Gastrocnemius medialis (tissue), 4 donors: ENCODE results near the gene CAMK1. TPM values are rescaled to one million over a fixed set of nuclear protein-coding genes. Genes with fewer than 3 reads are reported as not detected.

Source experiments
- ATAC-seq, 2 donors: fragments of 150-250 bp; one replicate each; pipeline ENCODE4 v1.9.1; 2016
- DNase-seq, 2 donors: peaks; one replicate each; pipeline ENCODE4 v3.0.0-alpha.2; 2019
- H3K27ac ChIP-seq, 4 donors: fragments of 200-600 bp; sonication (generic); 1 replicate in 1 of 4; 2 replicates in 3 of 4; pipeline ENCODE4 v1.5.1; 2016 to 2018; ENCODE audit warnings: mild to moderate bottlenecking in 2 of 4, moderate library complexity in 1 of 4
- H3K27me3 ChIP-seq, 3 donors: fragments of 200-600 bp; sonication (generic) in 2 of 3; 1 replicate in 1 of 3; 2 replicates in 2 of 3; pipeline versions ENCODE4 v1.5.1 to v1.6.0; 2016 to 2019; ENCODE audit warnings: mild to moderate bottlenecking in 1 of 3, moderate library complexity in 1 of 3
- H3K36me3 ChIP-seq, 2 donors: fragments of 200-600 bp; sonication (generic) in 1 of 2; one replicate each; pipeline ENCODE4 v1.5.1; 2017 to 2018
- H3K4me1 ChIP-seq, 2 donors: fragments of 200-600 bp; sonication (generic) in 1 of 2; one replicate each; pipeline ENCODE4 v1.5.1; 2016 to 2017; ENCODE audit warnings: mild to moderate bottlenecking in 2 of 2
- H3K4me3 ChIP-seq, 4 donors: fragments of 200-600 bp; sonication (generic) in 3 of 4; 1 replicate in 1 of 4; 2 replicates in 3 of 4; pipeline ENCODE4 v1.5.1; 2016 to 2019; ENCODE audit warnings: mild to moderate bottlenecking in 2 of 4
- H3K9me3 ChIP-seq, 3 donors: fragments of 200-600 bp; sonication (generic) in 2 of 3; 1 replicate in 1 of 3; 2 replicates in 2 of 3; pipeline ENCODE4 v1.5.1; 2016 to 2019
- CTCF ChIP-seq, 5 experiments: fragments of 450-650 bp in 3 of 5; fragments of 200-600 bp in 2 of 5; sonication (generic) in 2 of 5; IDR thresholded peaks in 4 of 5; conservative IDR thresholded peaks in 1 of 5; 1 replicate in 4 of 5; 2 replicates in 1 of 5; pipeline ENCODE4 v1.5.1; 2016 to 2019; ENCODE audit warnings: antibody characterized with exemption in 5 of 5, mild to moderate bottlenecking in 3 of 5, moderate library complexity in 3 of 5
- POLR2A ChIP-seq, 2 donors: fragments of 450-650 bp; IDR thresholded peaks; one replicate each; pipeline ENCODE4 v1.6.1; 2017; ENCODE audit warnings: antibody characterized with exemption in 2 of 2, mild to moderate bottlenecking in 2 of 2, moderate library complexity in 2 of 2
- in situ Hi-C, 4 donors: fragments of 200-750 bp; cut with MboI; loops; one replicate each; pipeline versions ENCODE4 v1.15.0 to v1.8.0; 2017; ENCODE audit warnings: low sequenced_read_pairs in 4 of 4
- intact Hi-C: fragments of 100-400 bp; cut with DNase I; formaldehyde crosslinking; loops from one replicate; pipeline ENCODE4 v1.15.1; 2023; ENCODE audit warnings: low total_unique reads
- total RNA-seq, 4 donors: library from RNA; depleted of rRNA; stranded (reverse); fragments of >200 nt; gene quantifications; one replicate each; pipeline versions ENCODE4 v1.1.0 to v1.2.3, GENCODE V29; 2016

CAMK1 gene
- total RNA-seq, 4 donors from 2014 or later: 2.1 to 11.6 (median 8.0) TPM

DNA sequence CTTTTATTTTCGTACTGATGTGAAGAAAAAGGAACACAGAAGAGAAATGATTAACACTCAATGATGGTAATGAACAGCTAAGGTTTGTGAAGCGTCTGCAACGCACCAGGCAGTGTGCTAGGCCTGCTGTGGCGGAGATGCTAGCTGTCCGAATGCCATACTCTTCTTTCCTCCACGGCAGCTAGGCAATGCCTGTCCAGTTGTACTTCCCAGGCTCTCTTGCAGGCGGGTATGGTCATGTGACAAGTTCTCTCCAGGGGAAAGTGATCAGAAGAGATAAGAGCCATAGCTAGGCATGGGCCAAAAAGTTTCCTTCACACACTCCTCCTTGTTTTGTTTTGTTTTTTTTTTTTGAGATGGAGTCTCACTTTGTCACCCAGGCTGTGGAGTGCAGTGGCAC is 15.9 kb upstream of the CAMK1 start:
- H3K4me3 ChIP-seq: no peak overlapping the region
- intact Hi-C loops: no loop called here
- in situ Hi-C loops: no loop called here
- H3K4me1 ChIP-seq: no peaks in the 10 kb centered on the region
- no peak overlapping the region for H3K27ac ChIP-seq
- no peak for ATAC-seq
- no peak for DNase-seq
- H3K27me3 ChIP-seq: no peaks in the 10 kb centered on the region
- no peaks in the 10 kb centered on the region for H3K9me3 ChIP-seq
- no peak for TF ChIP-seq CTCF (IDR thresholded peaks at IDR 0.05 in 4 of 5, conservative IDR thresholded peaks at IDR 0.05 in 1 of 5)
- TF ChIP-seq POLR2A (IDR thresholded peaks at IDR 0.05): no peak
- peaks cover 0 to 66% of the 10 kb centered on the region in 2 donors for H3K36me3 ChIP-seq

GRCh38 chr3:9784965-9785364 is 15.2 kb upstream of the CAMK1 start:
- Histone ChIP-seq H3K27me3 (no peaks in the 10 kb centered on the region), H3K27ac (no peak overlapping the region), H3K36me3 (peaks cover 0 to 73% of the 10 kb centered on the region in 2 donors), H3K9me3 (no peaks in the 10 kb centered on the region), H3K4me1 (no peaks in the 10 kb centered on the region), H3K4me3 (no peak overlapping the region)
- DNase-seq (no peak), ATAC-seq (no peak)
- intact Hi-C loops (no loop called here), in situ Hi-C loops (no loop called here)
- TF ChIP-seq CTCF (IDR thresholded peaks at IDR 0.05 in 4 of 5, conservative IDR thresholded peaks at IDR 0.05 in 1 of 5): no peak
- TF ChIP-seq POLR2A (IDR thresholded peaks at IDR 0.05): no peak

- Histone ChIP-seq H3K27ac (no peak overlapping the region), H3K27me3 (no peaks in the 10 kb centered on the region), H3K36me3 (peaks cover 0 to 69% of the 10 kb centered on the region in 2 donors), H3K9me3 (no peaks in the 10 kb centered on the region), H3K4me3 (no peak overlapping the region), H3K4me1 (no peaks in the 10 kb centered on the region)
- intact Hi-C loops (no loop called here), in situ Hi-C loops (no loop called here)
- no peak for DNase-seq
- TF ChIP-seq POLR2A (IDR thresholded peaks at IDR 0.05) (no peak), CTCF (IDR thresholded peaks at IDR 0.05 in 4 of 5, conservative IDR thresholded peaks at IDR 0.05 in 1 of 5) (no peak)
- ATAC-seq: no peak
Observed at GRCh38 chr3:9783954-9784353, 14.2 kb upstream of the CAMK1 start.

- Histone ChIP-seq H3K27ac (no peak overlapping the region), H3K36me3 (peaks cover 0 to 67% of the 10 kb centered on the region in 2 donors), H3K4me3 (no peak overlapping the region), H3K4me1 (no peaks in the 10 kb centered on the region), H3K9me3 (no peaks in the 10 kb centered on the region), H3K27me3 (no peaks in the 10 kb centered on the region)
- ATAC-seq: no peak
- intact Hi-C loops (no loop called here), in situ Hi-C loops (no loop called here)
- no peak for TF ChIP-seq CTCF (IDR thresholded peaks at IDR 0.05 in 4 of 5, conservative IDR thresholded peaks at IDR 0.05 in 1 of 5)
- no peak for TF ChIP-seq POLR2A (IDR thresholded peaks at IDR 0.05)
- no peak for DNase-seq
Observed at GRCh38 chr3:9782770-9783169, 13.0 kb upstream of the CAMK1 start.

GRCh38 chr3:9781978-9782603 is 12.3 kb upstream of the CAMK1 start:
- DNase-seq (no peak), ATAC-seq (no peak)
- intact Hi-C loops: no loop called here
- Histone ChIP-seq H3K4me1 (no peaks in the 10 kb centered on the region), H3K27ac (no peak overlapping the region), H3K27me3 (no peaks in the 10 kb centered on the region), H3K9me3 (no peaks in the 10 kb centered on the region), H3K36me3 (peaks cover 0 to 66% of the 10 kb centered on the region in 2 donors), H3K4me3 (no peak overlapping the region)
- no peak for TF ChIP-seq POLR2A (IDR thresholded peaks at IDR 0.05)
- TF ChIP-seq CTCF (IDR thresholded peaks at IDR 0.05 in 4 of 5, conservative IDR thresholded peaks at IDR 0.05 in 1 of 5): no peak
- in situ Hi-C loops: no loop called here
